Type B pancreatic cell (in vitro differentiated cells): ENCODE results near the gene BDKRB2. TPM values are rescaled to one million over a fixed set of nuclear protein-coding genes. Genes with fewer than 3 reads are reported as not detected.
A peak's percentile ranks its signal among the peaks of the same experiment; 100 is the strongest.

Experiments
- DNase-seq: peaks from one replicate; pipeline ENCODE4 v3.0.0; 2021; ENCODE audit warnings: mixed read lengths; ENCODE audit not compliant: unreplicated experiment; ENCODE audit errors: extremely low spot score
- H3K27ac Mint-ChIP-seq: 2 replicates; pipeline ENCODE4 v1.8.0; 2021; ENCODE audit warnings: mild to moderate bottlenecking, mixed read lengths
- H3K27me3 Mint-ChIP-seq: 2 replicates; pipeline ENCODE4 v1.8.0; 2021; ENCODE audit warnings: mixed read lengths
- H3K36me3 Mint-ChIP-seq: 2 replicates; pipeline ENCODE4 v1.8.0; 2021; ENCODE audit warnings: mixed read lengths
- H3K4me1 Mint-ChIP-seq: one replicate; pipeline ENCODE4 v1.8.0; 2021; ENCODE audit warnings: mixed read lengths; ENCODE audit not compliant: unreplicated experiment
- H3K4me3 Mint-ChIP-seq: 2 replicates; pipeline ENCODE4 v1.8.0; 2021; ENCODE audit warnings: mild to moderate bottlenecking, mixed read lengths
- H3K9me3 Mint-ChIP-seq: 2 replicates; pipeline ENCODE4 v1.8.0; 2021; ENCODE audit warnings: mixed read lengths
- long read RNA-seq: library from polyadenylated mRNA; unstranded; transcript quantifications from one replicate; pipeline ENCODE4 v2.0.0, GENCODE V29; 2020
- total RNA-seq: library from RNA; stranded (reverse); gene quantifications from 2 replicates; pipeline ENCODE4 v1.2.1, GENCODE V29; 2021; ENCODE audit warnings: low replicate concordance
- TF ChIP-seq, protein P1 (sequence below): fragments of 200-600 bp; sonication (generic); conservative IDR thresholded peaks from 2 replicates; pipeline ENCODE4 v1.5.0; 2021; ENCODE audit warnings: antibody characterized with exemption, mild to moderate bottlenecking

Gene BDKRB2
- total RNA-seq = 2.1 and 3.6 TPM in 2 replicates
- long read RNA-seq, full-length matches to known transcripts = 6 of 13 reads
- long read RNA-seq, partial matches to known transcripts = 4 of 13 reads
- long read RNA-seq, other reads (novel, unspliced or antisense) = 3 of 13 reads

DNA sequence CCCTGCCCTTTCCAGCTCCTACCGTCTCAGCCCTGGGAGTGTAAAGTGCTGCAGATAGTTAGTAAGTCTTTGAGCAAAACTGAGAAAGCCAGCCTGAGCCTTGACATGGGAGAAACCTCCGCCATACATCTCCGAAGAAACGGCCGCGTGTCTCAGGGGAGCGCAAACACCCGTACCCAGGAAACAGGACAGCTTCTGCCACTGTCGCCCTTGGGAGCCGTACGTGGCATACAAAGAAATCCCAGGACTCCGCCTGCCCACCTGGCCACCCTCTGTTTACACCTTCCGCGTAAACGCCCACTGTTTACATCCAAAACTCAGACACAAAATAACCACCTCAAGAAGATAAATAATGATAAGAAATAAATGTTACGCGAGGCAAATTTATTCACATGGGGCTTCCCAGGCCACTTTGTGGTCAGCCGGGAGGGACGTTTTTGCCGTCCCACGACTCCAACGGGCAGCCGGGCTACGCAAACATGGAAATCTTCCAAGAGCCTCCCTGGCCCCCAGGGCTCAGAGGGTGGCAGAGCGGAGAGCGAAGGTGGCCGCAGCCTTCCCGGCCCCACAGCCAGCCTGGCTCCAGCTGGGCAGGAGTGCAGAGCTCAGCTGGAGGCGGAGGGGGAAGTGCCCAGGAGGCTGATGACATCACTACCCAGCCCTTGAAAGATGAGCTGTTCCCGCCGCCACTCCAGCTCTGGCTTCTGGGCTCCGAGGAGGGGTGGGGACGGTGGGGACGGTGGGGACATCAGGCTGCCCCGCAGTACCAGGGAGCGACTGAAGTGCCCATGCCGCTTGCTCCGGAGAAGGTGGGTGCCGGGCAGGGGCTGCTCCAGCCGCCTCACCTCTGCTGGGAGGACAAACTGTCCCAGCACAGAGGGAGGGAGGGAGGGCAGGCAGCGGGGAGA lies at the start of gene BDKRB2:
Gene BDKRB2, plus strand, starts transcription at position 689 of the 908 bp plus-strand sequence. CDS start 32,269 bp downstream, outside the sequence.
- H3K27ac Mint-ChIP-seq = peak within 1 kb of the TSS; percentile 90

DNA sequence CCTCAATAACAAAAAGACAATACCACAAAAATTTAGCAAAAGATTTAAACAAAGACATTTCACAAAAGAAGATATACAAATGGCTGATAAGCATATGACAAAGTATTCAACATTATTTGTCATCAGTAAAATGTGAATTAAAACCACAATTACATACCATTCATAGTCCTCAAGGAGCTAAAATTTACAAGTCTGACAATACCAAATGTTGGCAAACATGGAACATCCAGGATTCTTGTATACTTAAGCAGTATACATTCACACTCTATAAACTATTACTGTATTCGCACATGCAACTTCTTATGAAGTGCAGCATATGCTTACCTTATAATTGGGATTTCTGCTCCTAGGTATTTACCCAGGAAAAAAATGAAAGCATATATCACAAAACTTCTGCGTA lies 49.7 kb upstream of the BDKRB2 start:
- Mint-ChIP-seq H3K36me3 (no peaks in the 10 kb centered on the region), H3K9me3 (no peaks in the 10 kb centered on the region), H3K4me3 (no peak overlapping the region), H3K27me3 (no peaks in the 10 kb centered on the region), H3K27ac (no peak overlapping the region), H3K4me1 (no peaks in the 10 kb centered on the region)
- TF ChIP-seq, protein P1, sequence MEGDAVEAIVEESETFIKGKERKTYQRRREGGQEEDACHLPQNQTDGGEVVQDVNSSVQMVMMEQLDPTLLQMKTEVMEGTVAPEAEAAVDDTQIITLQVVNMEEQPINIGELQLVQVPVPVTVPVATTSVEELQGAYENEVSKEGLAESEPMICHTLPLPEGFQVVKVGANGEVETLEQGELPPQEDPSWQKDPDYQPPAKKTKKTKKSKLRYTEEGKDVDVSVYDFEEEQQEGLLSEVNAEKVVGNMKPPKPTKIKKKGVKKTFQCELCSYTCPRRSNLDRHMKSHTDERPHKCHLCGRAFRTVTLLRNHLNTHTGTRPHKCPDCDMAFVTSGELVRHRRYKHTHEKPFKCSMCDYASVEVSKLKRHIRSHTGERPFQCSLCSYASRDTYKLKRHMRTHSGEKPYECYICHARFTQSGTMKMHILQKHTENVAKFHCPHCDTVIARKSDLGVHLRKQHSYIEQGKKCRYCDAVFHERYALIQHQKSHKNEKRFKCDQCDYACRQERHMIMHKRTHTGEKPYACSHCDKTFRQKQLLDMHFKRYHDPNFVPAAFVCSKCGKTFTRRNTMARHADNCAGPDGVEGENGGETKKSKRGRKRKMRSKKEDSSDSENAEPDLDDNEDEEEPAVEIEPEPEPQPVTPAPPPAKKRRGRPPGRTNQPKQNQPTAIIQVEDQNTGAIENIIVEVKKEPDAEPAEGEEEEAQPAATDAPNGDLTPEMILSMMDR = no peak
- no peak for DNase-seq

More for the DNA sequence above, at the start of gene BDKRB2:
- Mint-ChIP-seq H3K27me3 (peaks cover 13% of the 10 kb centered on the region), H3K4me3 (peak within 1 kb of the TSS; percentile 84), H3K36me3 (no peaks in the 10 kb centered on the region), H3K9me3 (no peaks in the 10 kb centered on the region), H3K4me1 (peaks cover 14% of the 10 kb centered on the region)
- DNase-seq = no peak
- TF ChIP-seq, protein P1 = no peak

GRCh38 chr14:96156804-96157760 lies 47.6 kb upstream of the BDKRB2 start:
- H3K9me3 Mint-ChIP-seq = no peaks in the 10 kb centered on the region
- TF ChIP-seq, protein P1 = no peak
- DNase-seq = peak; percentile 20
- H3K36me3 Mint-ChIP-seq = no peaks in the 10 kb centered on the region
- no peaks in the 10 kb centered on the region for H3K27me3 Mint-ChIP-seq
- H3K27ac Mint-ChIP-seq = no peak overlapping the region
- H3K4me1 Mint-ChIP-seq = no peaks in the 10 kb centered on the region
- no peak overlapping the region for H3K4me3 Mint-ChIP-seq

- Mint-ChIP-seq H3K9me3 (no peaks in the 10 kb centered on the region), H3K27me3 (no peaks in the 10 kb centered on the region), H3K4me3 (no peak overlapping the region), H3K27ac (no peak overlapping the region), H3K4me1 (no peaks in the 10 kb centered on the region), H3K36me3 (no peaks in the 10 kb centered on the region)
- TF ChIP-seq, protein P1 = no peak
- DNase-seq = peak; percentile 22
Observed at GRCh38 chr14:96158735-96159134, 45.9 kb upstream of the BDKRB2 start.

- Mint-ChIP-seq H3K27ac (no peak overlapping the region), H3K36me3 (no peaks in the 10 kb centered on the region), H3K9me3 (no peaks in the 10 kb centered on the region), H3K4me3 (no peak overlapping the region), H3K4me1 (peaks cover 5% of the 10 kb centered on the region), H3K27me3 (no peaks in the 10 kb centered on the region)
- TF ChIP-seq, protein P1 = no peak
- DNase-seq = peak; percentile 47
Observed at GRCh38 chr14:96160076-96160912, 44.3 kb upstream of the BDKRB2 start.
